Fibroblast of villous mesenchyme (primary cell): ENCODE results near the gene TAS2R4. TPM values are rescaled to one million over a fixed set of nuclear protein-coding genes. Genes with fewer than 3 reads are reported as not detected.

Experiments
- small RNA-seq: library from RNA; depleted of rRNA; stranded (forward); fragments of <200 nt; gene quantifications from one replicate; pipeline ENCODE3, GENCODE V24; 2012
- total RNA-seq: library from RNA; depleted of rRNA; stranded (reverse); fragments of >200 nt; gene quantifications from 2 replicates; pipeline ENCODE4 v1.2.3, GENCODE V29; 2012

Gene TAS2R4
- total RNA-seq, 1 donor: 0.86 TPM

Small RNA genes lying within 50 kb of the gene (small RNA-seq; reads per million reads assigned to genes)
- gene RNU1-82P: not detected

Other genes with a start within 250 kb of the TAS2R4 start
- gene AGK, start 225.3 kb upstream of the TAS2R4 start, total RNA-seq: 30.0 and 43.2 TPM in 2 replicates
- 4.8 and 5.6 TPM in 2 replicates for gene DENND11, start 74.5 kb upstream of the TAS2R4 start, total RNA-seq
- 0.32 TPM in 1 of 2 replicates, not detected in the other for gene WEE2, start 68.3 kb upstream of the TAS2R4 start, total RNA-seq
- 105 and 111 TPM in 2 replicates for gene SSBP1, start 38.3 kb upstream of the TAS2R4 start, total RNA-seq
- gene TAS2R3, start 12.6 kb upstream of the TAS2R4 start, total RNA-seq: 1.3 and 1.7 TPM in 2 replicates
- 0.32 and 0.86 TPM in 2 replicates for gene TAS2R5, start 13.5 kb downstream of the TAS2R4 start, total RNA-seq
- not detected in 2 replicates for gene PRSS37, start 64.8 kb downstream of the TAS2R4 start, total RNA-seq
- gene OR9A4, start 139.7 kb downstream of the TAS2R4 start, total RNA-seq: not detected in 2 replicates
- gene CLEC5A, start 170.3 kb downstream of the TAS2R4 start, total RNA-seq: not detected in 2 replicates
- gene TAS2R38, start 197.1 kb downstream of the TAS2R4 start, total RNA-seq: not detected in 2 replicates
- gene MGAM, start 219.2 kb downstream of the TAS2R4 start, total RNA-seq: 0.32 and 11.7 TPM in 2 replicates